ENCODE results near the gene AGBL5.

AGBL5 gene

GRCh38 chr2:27038012-27038411, 13.5 kb upstream of the AGBL5 start:
- no peak for TF ChIP-seq CTCF (IDR thresholded peaks at IDR 0.05; ENCODE audit: insufficient read depth, low read length, missing control alignments)
- ChIA-PET POLR2A (interaction anchor here (1.7 kb wide), 1 partner anchor 9 kb away, joined by 6 read pairs; no protein-coding TSS in a partner anchor), CTCF (interaction anchor here (0.8 to 1.2 kb wide), 3 partner anchors 11 to 22 kb away, joined by 3 to 5 read pairs (median 4); no protein-coding TSS in a partner anchor)
- H3K4me3 ChIP-seq (ENCODE audit: low read depth, low read length), result no peak overlapping the region
- DNase-seq (ENCODE audit: low read depth, low spot score), result no peak

- TF ChIP-seq CTCF (IDR thresholded peaks at IDR 0.05; ENCODE audit: insufficient read depth, low read length, missing control alignments), result no peak
- DNase-seq (ENCODE audit: low read depth, low spot score), result no peak
- CTCF ChIA-PET, result interaction anchor here (1.0 to 1.5 kb wide), 4 partner anchors 20 to 76 kb away, joined by 3 to 5 read pairs (median 4); no protein-coding TSS in a partner anchor
- no peak overlapping the region for H3K4me3 ChIP-seq (ENCODE audit: low read depth, low read length)
- POLR2A ChIA-PET, result interaction anchor here (3.4 kb wide), 1 partner anchor 12 kb away, joined by 13 read pairs; the partner anchor contains the start of gene AGBL5
Observed at GRCh38 chr2:27038631-27039339, 12.7 kb upstream of the AGBL5 start.

GRCh38 chr2:27039426-27039825, 12.0 kb upstream of the AGBL5 start:
- ChIA-PET POLR2A (interaction anchor here (3.4 kb wide), 1 partner anchor 11 kb away, joined by 13 read pairs; the partner anchor contains the start of gene AGBL5), CTCF (interaction anchor here (1.0 to 1.8 kb wide), 5 partner anchors 10 to 77 kb away, joined by 3 to 6 read pairs (median 3); no protein-coding TSS in a partner anchor)
- no peak overlapping the region for H3K4me3 ChIP-seq (ENCODE audit: low read depth, low read length)
- DNase-seq (ENCODE audit: low read depth, low spot score), result no peak
- no peak for TF ChIP-seq CTCF (IDR thresholded peaks at IDR 0.05; ENCODE audit: insufficient read depth, low read length, missing control alignments)

GRCh38 chr2:27039871-27040270, 11.6 kb upstream of the AGBL5 start:
- no peak overlapping the region for H3K4me3 ChIP-seq (ENCODE audit: low read depth, low read length)
- no peak for DNase-seq (ENCODE audit: low read depth, low spot score)
- ChIA-PET CTCF (interaction anchor here (1.0 to 1.8 kb wide), 4 partner anchors 10 to 77 kb away, joined by 3 to 6 read pairs (median 4); no protein-coding TSS in a partner anchor), POLR2A (interaction anchor here (0.7 to 3.4 kb wide), 2 partner anchors 11 to 39 kb away, joined by 3 to 13 read pairs; partner anchors contain the start of gene AGBL5)
- no peak for TF ChIP-seq CTCF (IDR thresholded peaks at IDR 0.05; ENCODE audit: insufficient read depth, low read length, missing control alignments)

GRCh38 chr2:27040282-27040681, 11.2 kb upstream of the AGBL5 start:
- no peak overlapping the region for H3K4me3 ChIP-seq (ENCODE audit: low read depth, low read length)
- DNase-seq (ENCODE audit: low read depth, low spot score), result no peak
- TF ChIP-seq CTCF (IDR thresholded peaks at IDR 0.05; ENCODE audit: insufficient read depth, low read length, missing control alignments), result no peak
- CTCF ChIA-PET, result interaction anchor here (1.0 to 1.8 kb wide), 3 partner anchors 9 to 24 kb away, joined by 3 to 6 read pairs (median 3); no protein-coding TSS in a partner anchor
- POLR2A ChIA-PET, result interaction anchor here (0.7 to 3.4 kb wide), 2 partner anchors 10 to 39 kb away, joined by 3 to 13 read pairs; partner anchors contain the start of gene AGBL5

GRCh38 chr2:27041752-27042151, 9.7 kb upstream of the AGBL5 start:
- ChIA-PET CTCF (interaction anchor here (1.4 kb wide), 1 partner anchor 9 kb away, joined by 5 read pairs; the partner anchor contains the start of gene TMEM214), POLR2A (interaction anchor here (3.4 kb wide), 1 partner anchor 9 kb away, joined by 13 read pairs; the partner anchor contains the start of gene AGBL5)
- no peak for TF ChIP-seq CTCF (IDR thresholded peaks at IDR 0.05; ENCODE audit: insufficient read depth, low read length, missing control alignments)
- H3K4me3 ChIP-seq (ENCODE audit: low read depth, low read length), result no peak overlapping the region
- no peak for DNase-seq (ENCODE audit: low read depth, low spot score)

All from AG04449 (cell line).